CD4-positive, alpha-beta T cell treated with Interferon alpha-2 for 1 hour (primary cell): ENCODE results near the gene MPV17.
"Not testable (repeated sequence)": the region's sequence is repeated elsewhere in the genome, so short reads cannot be mapped to it uniquely, and the experiment has no call there.

Experiments used
- DNase-seq, 2 donors: peaks; one replicate each; pipeline ENCODE4 v3.0.0-alpha.2; 2020 to 2022

The MPV17 gene

GRCh38 chr2:27297195-27297594, 25.7 kb downstream of the MPV17 start:
- DNase-seq: no peak

- DNase-seq: peak in 1 of 2 donors; percentile 16
Measured at GRCh38 chr2:27296481-27296880, 26.4 kb downstream of the MPV17 start.

GRCh38 chr2:27294928-27295327, 28.0 kb downstream of the MPV17 start:
- no peak for DNase-seq

DNA sequence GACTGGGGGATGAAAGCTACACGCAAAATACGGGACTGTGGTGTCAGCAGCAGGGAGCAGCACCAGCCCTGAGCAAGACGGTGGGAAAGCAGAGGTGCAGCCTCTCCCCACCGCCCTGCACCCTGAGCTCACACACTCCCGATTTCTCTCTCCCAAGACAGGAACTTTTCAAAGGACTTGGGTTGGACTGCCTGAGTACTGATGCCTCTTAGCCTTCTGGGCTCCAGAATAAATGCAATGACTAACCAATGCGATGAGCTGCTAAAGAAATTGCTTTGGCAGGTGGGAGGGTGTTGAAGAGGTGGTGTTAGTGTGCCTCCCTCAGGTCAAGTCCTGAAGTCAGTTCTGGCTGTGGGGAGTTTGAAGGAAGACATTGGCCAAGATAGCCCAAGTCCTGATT, 31.0 kb downstream of the MPV17 start:
- DNase-seq: no peak

- DNase-seq: no peak
Measured at GRCh38 chr2:27290549-27290948, 32.3 kb downstream of the MPV17 start.

DNA sequence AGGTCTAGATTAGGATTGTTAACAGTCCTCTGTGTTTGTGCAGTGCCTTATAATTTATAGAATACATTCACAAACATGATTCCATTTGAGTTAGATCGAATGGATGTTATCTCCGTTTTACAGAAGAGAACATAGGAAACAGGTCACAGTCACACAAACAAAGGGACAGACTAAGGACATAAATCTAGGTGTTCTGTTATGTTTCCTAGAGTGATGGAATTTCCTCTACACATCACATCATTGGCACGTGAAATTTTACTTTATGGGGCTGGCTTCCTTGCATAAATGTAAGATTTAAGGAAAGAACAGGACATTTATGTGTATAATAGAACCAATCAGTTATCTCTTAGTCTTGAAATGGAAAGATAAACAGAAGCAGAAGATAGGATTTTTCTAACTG, 34.3 kb downstream of the MPV17 start:
- DNase-seq: no peak

GRCh38 chr2:27285481-27285880, 37.4 kb downstream of the MPV17 start:
- DNase-seq: no peak

DNA sequence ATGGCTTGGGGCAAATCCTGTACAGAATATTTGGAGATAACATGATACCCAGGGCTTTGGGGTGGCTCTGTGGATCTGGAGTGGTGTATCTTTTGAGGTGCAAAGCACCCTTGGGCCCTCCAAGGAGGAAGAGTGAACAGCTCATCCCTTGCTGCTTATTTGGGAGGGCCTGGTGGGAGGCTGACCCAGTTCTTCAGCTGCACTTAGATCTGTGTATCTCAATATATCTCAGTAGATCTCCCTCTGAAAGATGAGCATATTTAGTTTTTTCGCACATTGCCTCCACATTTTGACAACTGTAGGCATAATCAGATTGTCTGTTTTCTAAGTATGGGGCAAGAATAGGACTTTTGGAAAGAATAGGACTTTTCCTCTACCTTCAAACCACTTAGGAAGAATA, 37.9 kb downstream of the MPV17 start:
- no peak for DNase-seq

DNA sequence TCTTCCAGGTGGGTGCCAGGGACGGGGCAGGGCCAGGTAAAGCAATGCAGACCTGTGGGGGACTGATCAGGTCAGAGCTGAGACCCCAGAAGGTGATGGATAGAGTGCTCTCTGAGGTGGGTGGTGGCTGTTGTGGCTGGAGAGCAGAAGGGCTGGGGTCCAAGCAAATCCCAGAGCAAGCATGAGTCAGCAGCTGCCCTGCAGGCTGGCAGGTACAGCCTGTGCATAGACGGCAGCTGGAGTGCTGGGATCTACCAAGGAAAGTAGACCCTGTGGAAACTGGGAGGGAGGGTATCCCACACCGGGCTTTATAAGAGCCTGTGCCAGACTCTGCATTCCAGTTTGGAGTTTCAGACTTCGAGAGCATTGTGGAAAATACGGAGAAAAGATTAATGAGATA, 40.0 kb downstream of the MPV17 start:
- no peak for DNase-seq

GRCh38 chr2:27281855-27282559, 40.9 kb downstream of the MPV17 start, which contains the start of gene TRIM54:
Gene TRIM54 (plus strand): TSS chr2:27282429. CDS start chr2:27282732, 303 bp downstream.
- no peak for DNase-seq

GRCh38 chr2:27281442-27281841, 41.5 kb downstream of the MPV17 start:
- DNase-seq: no peak

DNA sequence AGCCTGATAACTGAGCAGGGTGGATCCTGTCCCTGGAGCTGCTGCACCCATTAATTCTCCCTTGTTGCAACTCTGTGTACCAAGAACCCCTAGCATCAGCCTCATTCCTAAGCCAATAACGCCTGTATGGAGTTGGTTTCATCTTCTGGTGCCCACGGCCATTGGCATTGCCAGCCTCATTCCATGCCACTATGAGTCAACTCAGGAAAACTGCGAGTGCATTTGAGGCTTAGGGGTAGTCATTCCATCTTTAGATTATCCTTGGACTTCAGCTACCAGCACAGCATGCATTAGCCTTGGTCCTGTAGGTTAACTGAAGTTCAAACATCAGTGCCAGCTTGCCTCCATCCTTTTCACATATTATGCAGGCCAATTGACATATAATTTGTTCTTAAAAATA, 42.1 kb downstream of the MPV17 start:
- no peak for DNase-seq

- no peak for DNase-seq
Measured at GRCh38 chr2:27278010-27278409, 44.9 kb downstream of the MPV17 start.

DNA sequence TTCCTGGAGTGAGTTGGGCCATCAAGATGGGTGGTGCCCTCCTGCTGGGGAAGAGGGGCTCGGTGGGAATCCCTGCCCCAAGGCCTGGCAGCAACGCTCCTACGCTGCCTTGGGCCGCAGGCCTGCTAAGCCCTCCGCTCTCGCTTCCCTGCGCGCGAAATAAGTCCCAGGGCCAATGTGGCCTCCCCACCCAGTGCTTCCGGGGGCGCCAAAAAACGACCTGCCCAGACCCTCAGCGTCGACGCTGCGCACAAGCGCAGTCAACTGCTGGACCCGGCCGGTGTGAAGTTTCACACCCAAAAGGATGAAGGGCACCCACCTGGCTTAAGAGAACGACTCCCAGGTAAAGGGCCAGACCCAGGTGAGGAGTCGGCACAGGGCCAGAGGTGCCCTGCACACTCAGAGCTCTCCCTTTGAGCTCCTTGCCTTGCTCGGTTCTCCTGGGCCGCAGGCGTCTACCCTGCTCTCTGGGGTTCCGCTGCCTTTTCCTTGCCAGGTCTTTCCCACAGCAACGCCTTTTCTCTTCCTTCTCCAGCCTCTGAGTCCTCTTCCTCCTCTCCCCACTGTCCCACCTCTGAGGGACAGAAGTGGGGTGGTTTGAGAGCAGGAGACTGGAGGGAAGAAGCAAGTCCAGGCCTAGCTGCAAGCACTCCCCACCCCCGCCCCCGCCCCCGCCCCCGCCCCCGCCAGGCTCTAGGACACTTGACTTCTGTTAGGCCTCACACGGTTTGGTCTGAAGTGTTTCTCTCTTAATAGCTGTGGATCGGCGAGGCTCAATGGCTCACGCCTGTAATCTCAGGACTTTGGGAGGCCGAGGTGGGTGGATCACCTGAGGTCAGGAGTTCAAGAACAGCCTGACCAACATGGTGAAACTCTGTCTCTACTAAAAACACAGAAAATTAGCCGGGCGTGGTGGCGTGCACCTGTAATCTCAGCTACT, 47.4 kb downstream of the MPV17 start, which contains the start of gene DNAJC5G:
TSS of gene DNAJC5G (plus strand) at position 223 of the 940 bp plus-strand sequence. CDS start 1,296 bp downstream, outside the sequence.
- no peak for DNase-seq

DNA sequence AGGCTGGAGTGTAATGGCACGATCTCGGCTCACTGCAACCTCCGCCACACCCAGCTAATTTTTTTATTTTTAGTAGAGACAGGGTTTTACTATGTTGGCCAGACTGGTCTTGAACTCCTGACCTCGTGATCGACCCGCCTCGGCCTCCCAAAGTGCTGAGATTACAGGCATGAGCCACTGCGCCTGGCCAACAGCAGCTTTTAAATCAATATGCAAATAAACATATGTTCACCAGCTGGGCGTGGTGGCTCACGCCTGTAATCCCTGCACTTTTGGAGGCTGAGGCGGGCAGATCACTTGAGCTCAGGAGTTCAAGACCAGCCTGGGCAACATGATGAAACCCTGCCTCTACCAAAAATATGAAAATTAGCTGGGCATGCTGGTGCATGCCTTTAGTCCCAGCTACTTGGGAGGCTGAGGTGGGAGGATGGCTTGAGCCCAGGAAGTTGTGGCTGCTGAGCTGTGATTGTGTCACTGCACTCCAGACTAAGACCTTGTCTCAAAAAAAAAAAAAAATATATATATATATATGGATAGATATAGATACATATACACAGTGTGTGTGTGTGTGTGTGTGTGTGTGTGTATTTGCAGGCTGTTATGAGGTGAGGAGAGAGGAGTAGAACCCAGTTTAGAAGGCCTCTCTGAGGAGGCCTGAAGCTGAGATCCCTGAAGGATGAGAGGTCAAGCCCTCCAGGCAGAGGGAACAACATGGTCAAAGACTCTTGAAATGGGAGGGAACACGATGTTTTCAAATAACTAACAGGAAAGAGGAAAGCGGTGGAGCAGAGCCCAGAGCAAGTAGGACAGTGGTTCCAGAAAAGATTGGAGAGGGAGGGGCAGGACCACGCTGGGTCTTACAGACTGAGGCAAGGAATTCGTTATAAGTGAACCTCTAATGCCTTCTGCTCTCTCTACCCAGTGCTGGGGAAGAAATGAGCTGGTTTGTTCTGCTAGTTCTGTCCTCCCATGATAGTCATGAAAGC, 50.1 kb downstream of the MPV17 start:
- not testable (repeated sequence) for DNase-seq

GRCh38 chr2:27271631-27272340, 51.1 kb downstream of the MPV17 start:
- DNase-seq: no peak

DNA sequence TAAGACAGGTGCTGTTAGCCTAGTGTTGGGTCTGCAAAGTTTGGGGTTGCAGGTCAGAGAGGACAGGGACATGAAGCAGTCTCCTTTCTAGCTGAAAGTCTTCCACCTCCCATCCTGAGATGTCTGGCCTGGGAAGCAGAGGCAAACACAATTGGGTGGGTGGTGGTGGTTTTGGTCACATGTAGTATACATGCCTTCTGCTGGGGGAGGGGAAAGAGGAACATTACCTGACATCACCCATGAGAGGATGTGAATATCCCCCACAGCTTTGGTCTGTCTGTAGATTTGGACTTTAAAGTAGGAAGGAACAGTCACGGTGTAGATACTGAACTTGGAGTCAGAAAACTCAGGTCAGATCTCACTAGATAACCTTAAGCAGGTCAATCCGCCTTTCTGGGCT, 52.2 kb downstream of the MPV17 start:
- no peak for DNase-seq

DNA sequence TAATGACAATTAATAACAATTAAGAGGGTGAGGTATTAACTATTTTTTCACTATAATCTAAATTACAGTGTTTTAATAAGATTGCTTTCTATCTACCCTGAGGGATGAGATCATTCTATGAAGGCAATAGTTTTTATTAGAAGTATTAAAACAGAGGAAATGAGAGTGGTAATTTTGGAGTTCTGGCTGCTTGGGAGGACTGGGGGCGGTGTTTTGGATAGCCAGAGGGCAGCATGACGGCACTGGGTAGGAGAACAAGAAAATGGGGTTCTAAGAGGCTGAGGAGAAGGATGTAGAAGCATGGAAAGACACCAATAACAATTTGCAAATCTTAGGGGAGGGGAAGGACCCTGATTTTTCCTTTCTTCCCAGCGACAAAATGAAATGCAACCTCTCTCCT, 52.8 kb downstream of the MPV17 start:
- no peak for DNase-seq

GRCh38 chr2:27268296-27268695, 54.6 kb downstream of the MPV17 start:
- not testable (repeated sequence) for DNase-seq

DNA sequence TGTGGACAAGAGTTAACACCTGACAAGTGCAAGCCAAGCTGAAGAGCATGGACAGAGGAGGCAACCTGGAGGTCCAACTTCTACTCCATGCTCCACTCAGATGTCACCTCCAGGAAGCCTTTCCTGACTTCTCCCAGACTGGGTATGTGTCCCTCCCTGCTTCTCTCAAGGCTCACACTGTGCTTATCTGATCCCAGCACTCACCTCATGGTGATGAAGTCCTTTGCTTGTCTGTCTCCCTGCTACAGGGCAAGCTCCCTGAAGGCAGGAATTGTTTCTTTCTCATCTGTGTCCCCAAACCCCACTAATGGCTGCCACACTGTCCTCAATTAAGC, 57.4 kb downstream of the MPV17 start:
- no peak for DNase-seq

- peak; percentile 73 to 75 for DNase-seq
Measured at GRCh38 chr2:27264753-27265535, 58.0 kb downstream of the MPV17 start.
